ENCODE data around the gene ADK.

- no peak for TF ChIP-seq CTCF (conservative IDR thresholded peaks at IDR 0.05; ENCODE audit: low read length)
- TF ChIP-seq EZH2phosphoT487 (IDR thresholded peaks at IDR 0.05; ENCODE audit: borderline replicate concordance): no peak
Measured at GRCh38 chr10:74109452-74109851, 41.6 kb upstream of the ADK start.

Data from Loucy (cell line).